HEK293T (cell line): ENCODE results near the gene BTBD17.

ENCODE experiments used
- CTCF ChIA-PET: fragments of 350-600 bp; formaldehyde crosslinking; extraction: SDS; loops from one replicate; lab custom pipeline; 2021; ENCODE audit warnings: antibody characterized with exemption, inconsistent platforms; lab: Yijun Ruan, JAX
- POLR2A ChIA-PET: fragments of 350-600 bp; formaldehyde crosslinking; extraction: SDS; loops from one replicate; lab custom pipeline; 2020; ENCODE audit warnings: antibody characterized with exemption, inconsistent platforms; lab: Yijun Ruan, JAX
- DNase-seq: peaks from one replicate; pipeline ENCODE4 v3.0.0; 2012; ENCODE audit warnings: mixed read lengths; ENCODE audit errors: extremely low spot score
- ARNT ChIP-seq: fragments of 450-650 bp; IDR thresholded peaks from 2 replicates; pipeline ENCODE4 v1.6.1; 2017; ENCODE audit warnings: mild to moderate bottlenecking
- BHLHE40 ChIP-seq: fragments of 450-650 bp; IDR thresholded peaks from 2 replicates; pipeline ENCODE4 v1.6.1; 2016; ENCODE audit warnings: mild to moderate bottlenecking, moderate library complexity, borderline replicate concordance
- CTBP1 ChIP-seq: fragments of 450-650 bp; IDR thresholded peaks from 2 replicates; pipeline ENCODE4 v1.6.1; 2016; ENCODE audit warnings: borderline replicate concordance
- ELF4 ChIP-seq: fragments of 450-650 bp; IDR thresholded peaks from 2 replicates; pipeline ENCODE4 v1.6.1; 2017; ENCODE audit warnings: antibody characterized with exemption
- FOXA1 ChIP-seq: fragments of 450-650 bp; IDR thresholded peaks from 2 replicates; pipeline ENCODE4 v1.6.1; 2016; ENCODE audit warnings: mild to moderate bottlenecking
- FOXK2 ChIP-seq: fragments of 450-650 bp; IDR thresholded peaks from 2 replicates; pipeline ENCODE4 v1.6.1; 2016; ENCODE audit warnings: mild to moderate bottlenecking
- FOXM1 ChIP-seq: fragments of 450-650 bp; IDR thresholded peaks from 2 replicates; pipeline ENCODE4 v1.6.1; 2017; ENCODE audit warnings: mild to moderate bottlenecking, borderline replicate concordance
- HDGF ChIP-seq: fragments of 450-650 bp; IDR thresholded peaks from 2 replicates; pipeline ENCODE4 v1.6.1; 2017; ENCODE audit warnings: antibody characterized with exemption, borderline replicate concordance
- L3MBTL2 ChIP-seq: fragments of 450-650 bp; conservative IDR thresholded peaks from 2 replicates; pipeline ENCODE4 v1.6.1; 2016; ENCODE audit warnings: mild to moderate bottlenecking
- LEF1 ChIP-seq: fragments of 450-650 bp; IDR thresholded peaks from 2 replicates; pipeline ENCODE4 v1.6.1; 2017; ENCODE audit warnings: mild to moderate bottlenecking, borderline replicate concordance
- NFRKB ChIP-seq: fragments of 450-650 bp; IDR thresholded peaks from 2 replicates; pipeline ENCODE4 v1.6.1; 2016; ENCODE audit warnings: mild to moderate bottlenecking, moderate library complexity
- PKNOX1 ChIP-seq: fragments of 450-650 bp; IDR thresholded peaks from 2 replicates; pipeline ENCODE4 v1.6.1; 2016
- SP1 ChIP-seq: fragments of 450-650 bp; IDR thresholded peaks from 2 replicates; pipeline ENCODE4 v1.6.1; 2017
- SUZ12 ChIP-seq: fragments of 450-650 bp; IDR thresholded peaks from 2 replicates; pipeline ENCODE4 v1.6.1; 2016; ENCODE audit warnings: mild to moderate bottlenecking
- TARDBP ChIP-seq: fragments of 450-650 bp; IDR thresholded peaks from 2 replicates; pipeline ENCODE4 v1.6.1; 2016
- ZNF384 ChIP-seq: fragments of 450-650 bp; IDR thresholded peaks from 2 replicates; pipeline ENCODE4 v1.6.1; 2016

Gene BTBD17

DNA sequence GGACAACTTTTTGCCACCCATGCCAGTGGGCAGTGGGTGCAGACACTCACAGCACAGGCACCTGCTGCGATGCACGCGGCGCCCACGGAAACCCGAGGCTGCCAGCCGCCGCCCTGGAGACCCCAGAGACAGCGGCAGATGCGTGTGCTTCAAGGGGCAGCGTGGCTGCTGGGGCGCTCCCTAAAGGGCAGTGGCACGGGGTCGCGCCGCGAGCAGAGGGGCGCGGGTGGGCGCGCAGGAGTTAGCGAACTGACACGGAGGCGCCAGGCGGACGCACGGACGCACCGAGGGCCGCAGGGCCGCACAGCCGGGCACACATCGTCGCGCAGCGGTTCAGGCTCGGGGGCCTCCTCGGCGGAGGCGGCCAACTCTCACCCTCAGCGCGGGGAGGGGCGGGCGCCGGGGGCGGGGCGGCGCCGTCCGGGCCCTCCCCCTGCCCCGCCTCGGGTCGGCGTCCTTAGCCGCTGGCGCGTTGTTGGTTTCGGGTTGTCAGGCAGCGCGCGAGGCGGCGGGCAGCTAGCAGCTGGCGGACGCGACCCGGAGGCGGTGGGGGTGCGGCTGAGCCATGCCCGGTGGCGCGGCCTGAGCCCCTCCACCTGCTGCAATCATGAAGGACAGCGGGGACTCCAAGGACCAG, 35.8 kb downstream of the BTBD17 start, which contains the start of gene KIF19:
KIF19 (plus strand) TSS at position 484 of the 637 bp plus-strand sequence; CDS start at position 608, 124 bp downstream.
- no peak for DNase-seq
- TF ChIP-seq ELF4 = no peak
- no peak for TF ChIP-seq SUZ12
- TF ChIP-seq L3MBTL2 = no peak
- TF ChIP-seq PKNOX1 = no peak
- TF ChIP-seq TARDBP = no peak
- no peak for TF ChIP-seq NFRKB
- TF ChIP-seq CTBP1 = no peak
- TF ChIP-seq ZNF384 = no peak
- no peak for TF ChIP-seq BHLHE40
- no peak for TF ChIP-seq FOXA1
- CTCF ChIA-PET = no interaction called here
- POLR2A ChIA-PET = no interaction called here

- CTCF ChIA-PET = no interaction called here
- POLR2A ChIA-PET = no interaction called here
- DNase-seq = no peak
- no peak for TF ChIP-seq FOXM1
- no peak for TF ChIP-seq FOXK2
Observed at GRCh38 chr17:74325376-74325742, 36.3 kb downstream of the BTBD17 start.

DNA sequence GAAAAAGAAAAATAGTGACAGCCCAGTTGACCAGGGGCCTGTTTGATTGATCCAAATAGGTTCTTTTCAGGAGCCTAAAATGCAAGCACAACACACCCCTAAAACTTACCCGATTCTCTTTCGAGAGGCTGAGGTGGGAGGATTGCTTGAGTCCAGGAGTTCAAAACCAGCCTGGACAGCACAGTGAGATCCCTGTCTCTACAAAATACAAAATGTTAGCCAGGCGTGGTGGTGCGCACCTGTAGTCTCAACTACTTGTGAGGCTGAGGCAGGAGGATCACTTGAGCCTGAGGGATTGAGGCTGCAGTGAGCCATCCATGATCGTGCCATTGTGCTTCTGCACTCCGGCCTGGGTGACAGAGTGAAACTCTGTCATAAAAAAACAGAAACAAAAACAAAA, 37.1 kb downstream of the BTBD17 start:
- no peak for DNase-seq
- POLR2A ChIA-PET = no interaction called here
- CTCF ChIA-PET = no interaction called here
- TF ChIP-seq ZNF384 (no peak), BHLHE40 (no peak), FOXA1 (no peak), ELF4 (no peak), L3MBTL2 (no peak), CTBP1 (no peak), LEF1 (no peak), SUZ12 (no peak), SP1 (no peak), HDGF (no peak), PKNOX1 (no peak), ARNT (no peak), TARDBP (no peak), FOXK2 (no peak), FOXM1 (no peak), NFRKB (no peak)

DNA sequence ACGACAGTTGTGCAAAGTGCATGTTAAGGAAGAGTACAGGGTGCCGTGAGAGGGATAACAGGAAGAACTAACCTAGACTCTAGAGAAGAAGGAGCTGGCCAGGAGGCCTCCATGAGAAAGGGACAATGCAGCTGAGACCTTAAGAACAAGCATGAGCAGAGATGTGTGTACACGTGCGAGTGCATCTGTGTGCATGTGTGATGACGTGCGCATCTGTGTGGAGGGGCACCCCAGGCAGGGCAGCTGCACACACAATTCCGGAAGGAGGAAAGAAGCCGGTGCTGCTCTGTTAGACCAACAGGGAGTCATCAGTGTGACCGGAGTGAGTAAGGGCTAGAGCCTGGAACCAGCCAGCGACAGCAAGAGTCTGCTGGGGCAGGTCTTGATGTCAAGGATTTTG, 43.3 kb downstream of the BTBD17 start:
- POLR2A ChIA-PET = no interaction called here
- CTCF ChIA-PET = interaction anchor here (0.9 kb wide), 1 partner anchor 49 kb away, joined by 3 read pairs; no protein-coding TSS in a partner anchor
- TF ChIP-seq ZNF384 = no peak
- no peak for TF ChIP-seq SP1
- no peak for TF ChIP-seq FOXA1
- TF ChIP-seq PKNOX1 = no peak
- no peak for TF ChIP-seq CTBP1
- TF ChIP-seq ARNT = no peak
- no peak for TF ChIP-seq SUZ12
- no peak for TF ChIP-seq HDGF
- no peak for TF ChIP-seq L3MBTL2
- no peak for TF ChIP-seq ELF4
- TF ChIP-seq LEF1 = no peak
- no peak for TF ChIP-seq FOXM1
- TF ChIP-seq NFRKB = no peak
- no peak for TF ChIP-seq BHLHE40
- TF ChIP-seq FOXK2 = no peak
- TF ChIP-seq TARDBP = no peak
- DNase-seq = no peak

DNA sequence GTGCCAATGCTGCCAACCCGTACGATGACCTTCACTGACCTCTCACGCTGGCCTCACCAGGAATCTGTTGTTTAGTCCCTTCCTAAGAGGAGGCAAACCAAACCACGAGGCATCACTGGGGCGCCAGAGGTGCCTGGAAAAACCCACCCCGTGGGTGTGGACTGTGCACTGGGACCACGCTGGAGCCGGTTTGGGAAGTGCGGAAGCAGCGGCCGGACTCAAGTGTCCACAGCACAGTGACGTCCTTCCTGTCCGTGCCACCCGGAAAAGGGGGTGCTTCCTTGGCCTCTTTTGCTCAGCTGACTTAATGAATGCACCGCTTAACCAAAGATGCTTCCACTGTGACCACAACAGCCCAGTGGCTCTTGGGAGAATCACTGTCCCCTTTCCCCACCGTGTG, 44.6 kb downstream of the BTBD17 start:
- no peak for DNase-seq
- POLR2A ChIA-PET = no interaction called here
- CTCF ChIA-PET = no interaction called here
- TF ChIP-seq BHLHE40 = no peak
- no peak for TF ChIP-seq FOXM1
- no peak for TF ChIP-seq FOXA1
- TF ChIP-seq ARNT = no peak
- TF ChIP-seq ELF4 = no peak
- no peak for TF ChIP-seq SP1
- no peak for TF ChIP-seq ZNF384
- TF ChIP-seq SUZ12 = no peak
- no peak for TF ChIP-seq HDGF
- no peak for TF ChIP-seq PKNOX1
- no peak for TF ChIP-seq L3MBTL2
- TF ChIP-seq FOXK2 = no peak
- no peak for TF ChIP-seq NFRKB
- TF ChIP-seq TARDBP = no peak
- no peak for TF ChIP-seq CTBP1
- no peak for TF ChIP-seq LEF1

DNA sequence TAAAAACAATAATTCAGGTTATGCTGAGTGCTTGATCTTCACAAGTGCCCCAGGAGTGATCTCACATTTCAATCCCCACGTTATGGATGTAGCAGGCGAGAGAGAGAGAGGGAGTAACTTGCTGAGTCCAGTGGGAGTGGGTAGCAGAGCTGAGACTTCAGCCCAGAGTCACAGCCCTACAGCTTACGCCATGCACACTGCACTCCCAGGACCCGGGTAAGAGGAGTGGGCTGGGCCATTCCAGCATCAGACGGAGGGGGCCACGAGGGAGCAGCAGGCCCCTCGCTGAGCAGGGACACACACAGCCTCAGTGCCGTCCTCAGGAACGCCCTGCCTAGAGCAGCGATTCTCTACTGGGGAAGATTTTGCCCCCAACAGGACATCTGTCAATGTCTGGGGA, 45.4 kb downstream of the BTBD17 start:
- TF ChIP-seq FOXM1 (no peak), CTBP1 (no peak), ZNF384 (no peak), ELF4 (no peak), FOXK2 (no peak), HDGF (no peak), FOXA1 (no peak), ARNT (no peak), L3MBTL2 (no peak), TARDBP (no peak), PKNOX1 (no peak), SP1 (no peak), NFRKB (no peak), LEF1 (no peak), BHLHE40 (no peak), SUZ12 (no peak)
- ChIA-PET POLR2A (no interaction called here), CTCF (no interaction called here)
- no peak for DNase-seq
